WTC11 (cell line): ENCODE results near the gene OS9. TPM values are rescaled to one million over a fixed set of nuclear protein-coding genes. Genes with fewer than 3 reads are reported as not detected.
A peak's percentile ranks its signal among the peaks of the same experiment; 100 is the strongest.

Source experiments
- ATAC-seq: fragments of 200-7000 bp; cut with Tn5 transposase; 2 replicates; pipeline ENCODE4 v1.10.0; 2021; ENCODE audit warnings: mild to moderate bottlenecking, moderate library complexity
- Bru-seq: library from RNA; stranded (reverse); fragments of 400-500 nt; gene quantifications from one replicate; lab custom pipeline; 2021; lab: Mats Ljungman, UMichigan
- CTCF ChIA-PET: fragments of 300-600 bp; sonication (Branson Sonifier 250); formaldehyde crosslinking; loops from one replicate; lab custom pipeline; 2021; ENCODE audit warnings: antibody characterized with exemption; lab: Charles Lee
- POLR2A ChIA-PET: fragments of 350-600 bp; sonication (Branson Sonifier 250); formaldehyde crosslinking; loops from one replicate; lab custom pipeline; 2021; ENCODE audit warnings: antibody characterized with exemption; lab: Charles Lee
- DNase-seq: peaks from one replicate; pipeline ENCODE4 v3.0.0; 2021; ENCODE audit warnings: low spot score
- H3K27ac Mint-ChIP-seq: 2 replicates; pipeline ENCODE4 v1.8.0; 2021; ENCODE audit warnings: mixed read lengths
- H3K27me3 Mint-ChIP-seq: 2 replicates; pipeline ENCODE4 v1.8.0; 2021; ENCODE audit warnings: low read depth, mild to moderate bottlenecking, moderate library complexity, mixed read lengths
- H3K36me3 Mint-ChIP-seq: 2 replicates; pipeline ENCODE4 v1.8.0; 2021; ENCODE audit warnings: mixed read lengths
- H3K4me1 Mint-ChIP-seq: 2 replicates; pipeline ENCODE4 v1.8.0; 2022; ENCODE audit warnings: mixed read lengths
- H3K4me3 Mint-ChIP-seq: 2 replicates; pipeline ENCODE4 v1.8.0; 2021; ENCODE audit warnings: mild to moderate bottlenecking, moderate library complexity, mixed read lengths
- H3K9me3 Mint-ChIP-seq: 2 replicates; pipeline ENCODE4 v1.8.0; 2021; ENCODE audit warnings: mixed read lengths
- CREM ChIP-seq: sonication (generic); formaldehyde crosslinking; IDR thresholded peaks from 2 replicates; pipeline ENCODE4 v1.8.1; 2022; ENCODE audit warnings: mild to moderate bottlenecking, missing genetic modification reagents, moderate library complexity
- FOXK1 ChIP-seq: sonication (generic); formaldehyde crosslinking; IDR thresholded peaks from 2 replicates; pipeline ENCODE4 v1.8.0; 2022; ENCODE audit warnings: mild to moderate bottlenecking, moderate library complexity, missing genetic modification reagents
- GABPB1 ChIP-seq: sonication (generic); formaldehyde crosslinking; IDR thresholded peaks from 2 replicates; pipeline ENCODE4 v1.8.1; 2023; ENCODE audit warnings: mild to moderate bottlenecking, missing genetic modification reagents
- KAT7 ChIP-seq: sonication (generic); formaldehyde crosslinking; IDR thresholded peaks from 2 replicates; pipeline ENCODE4 v1.8.1; 2023; ENCODE audit warnings: missing genetic modification reagents, mild to moderate bottlenecking, borderline replicate concordance
- MXD4 ChIP-seq: fragments of 250-450 bp; sonication (Bioruptor Pico); IDR thresholded peaks from 2 replicates; pipeline ENCODE4 v1.8.0; 2021; ENCODE audit warnings: mild to moderate bottlenecking, moderate library complexity, borderline replicate concordance
- NFYB ChIP-seq: sonication (generic); formaldehyde crosslinking; conservative IDR thresholded peaks from 2 replicates; pipeline ENCODE4 v1.8.0; 2022; ENCODE audit warnings: low read depth, missing genetic modification reagents
- PRRX2 ChIP-seq: fragments of 250-450 bp; sonication (Bioruptor Pico); IDR thresholded peaks from 2 replicates; pipeline ENCODE4 v1.8.0; 2021; ENCODE audit warnings: mild to moderate bottlenecking
- SMAD3 ChIP-seq: sonication (generic); formaldehyde crosslinking; IDR thresholded peaks from 2 replicates; pipeline ENCODE4 v1.8.0; 2022; ENCODE audit warnings: missing genetic modification reagents, mild to moderate bottlenecking, borderline replicate concordance
- SP1 ChIP-seq: sonication (generic); formaldehyde crosslinking; conservative IDR thresholded peaks from 2 replicates; pipeline ENCODE4 v1.8.1; 2022; ENCODE audit warnings: missing genetic modification reagents
- TCF7 ChIP-seq: sonication (generic); formaldehyde crosslinking; IDR thresholded peaks from 2 replicates; pipeline ENCODE4 v1.8.0; 2022; ENCODE audit warnings: mild to moderate bottlenecking, low read depth, missing genetic modification reagents, moderate library complexity
- TEAD1 ChIP-seq: sonication (generic); formaldehyde crosslinking; IDR thresholded peaks from 2 replicates; pipeline ENCODE4 v1.8.0; 2022; ENCODE audit warnings: mild to moderate bottlenecking, missing genetic modification reagents
- ZNF263 ChIP-seq: sonication (generic); formaldehyde crosslinking; IDR thresholded peaks from 2 replicates; pipeline ENCODE4 v1.8.1; 2022; ENCODE audit warnings: low read depth, mild to moderate bottlenecking, moderate library complexity, missing genetic modification reagents
- long read RNA-seq, 3 experiments: library from RNA in 1 of 3; library from capped mRNA in 1 of 3; library from polyadenylated mRNA in 1 of 3; unstranded in 2 of 3; stranded (forward) in 1 of 3; transcript quantifications; one replicate each; pipeline ENCODE4 v2.0.0, GENCODE V29; 2021
- total RNA-seq: library from RNA; stranded (reverse); gene quantifications from 3 replicates; pipeline ENCODE4 v1.2.3, GENCODE V29; 2021
- TF ChIP-seq, protein P1 (sequence below): sonication (generic); formaldehyde crosslinking; IDR thresholded peaks from 2 replicates; pipeline ENCODE4 v1.8.1; 2023; ENCODE audit warnings: mild to moderate bottlenecking, missing genetic modification reagents, moderate library complexity
- TF ChIP-seq, protein P2 (sequence below): fragments of 200-600 bp; IDR thresholded peaks from 2 replicates; pipeline ENCODE4 v1.8.0; 2022; ENCODE audit warnings: antibody characterized with exemption
- TF ChIP-seq, protein P3 (sequence below): sonication (generic); formaldehyde crosslinking; IDR thresholded peaks from 2 replicates; pipeline ENCODE4 v1.8.1; 2023; ENCODE audit warnings: mild to moderate bottlenecking, missing genetic modification reagents, moderate library complexity
- TF ChIP-seq, protein P4 (sequence below): sonication (generic); formaldehyde crosslinking; IDR thresholded peaks from 2 replicates; pipeline ENCODE4 v1.8.1; 2022; ENCODE audit warnings: low read depth, missing genetic modification reagents, borderline replicate concordance
- TF ChIP-seq, protein P5 (sequence below): sonication (generic); formaldehyde crosslinking; IDR thresholded peaks from 2 replicates; pipeline ENCODE4 v1.8.0; 2023; ENCODE audit warnings: missing genetic modification reagents, mild to moderate bottlenecking, borderline replicate concordance
- TF ChIP-seq, protein P6 (sequence below): sonication (generic); formaldehyde crosslinking; IDR thresholded peaks from 2 replicates; pipeline ENCODE4 v1.8.0; 2022; ENCODE audit warnings: mild to moderate bottlenecking, missing genetic modification reagents
- TF ChIP-seq, protein P7 (sequence below): sonication (generic); formaldehyde crosslinking; IDR thresholded peaks from 2 replicates; pipeline ENCODE4 v1.8.0; 2022; ENCODE audit warnings: mild to moderate bottlenecking, missing genetic modification reagents

OS9 gene, protein sequence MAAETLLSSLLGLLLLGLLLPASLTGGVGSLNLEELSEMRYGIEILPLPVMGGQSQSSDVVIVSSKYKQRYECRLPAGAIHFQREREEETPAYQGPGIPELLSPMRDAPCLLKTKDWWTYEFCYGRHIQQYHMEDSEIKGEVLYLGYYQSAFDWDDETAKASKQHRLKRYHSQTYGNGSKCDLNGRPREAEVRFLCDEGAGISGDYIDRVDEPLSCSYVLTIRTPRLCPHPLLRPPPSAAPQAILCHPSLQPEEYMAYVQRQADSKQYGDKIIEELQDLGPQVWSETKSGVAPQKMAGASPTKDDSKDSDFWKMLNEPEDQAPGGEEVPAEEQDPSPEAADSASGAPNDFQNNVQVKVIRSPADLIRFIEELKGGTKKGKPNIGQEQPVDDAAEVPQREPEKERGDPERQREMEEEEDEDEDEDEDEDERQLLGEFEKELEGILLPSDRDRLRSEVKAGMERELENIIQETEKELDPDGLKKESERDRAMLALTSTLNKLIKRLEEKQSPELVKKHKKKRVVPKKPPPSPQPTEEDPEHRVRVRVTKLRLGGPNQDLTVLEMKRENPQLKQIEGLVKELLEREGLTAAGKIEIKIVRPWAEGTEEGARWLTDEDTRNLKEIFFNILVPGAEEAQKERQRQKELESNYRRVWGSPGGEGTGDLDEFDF
- total RNA-seq (77.5 to 93.9 TPM (median 93.1 TPM) in 3 replicates), Bru-seq, nascent RNA (percentile 59 among the genes with signal in this experiment)
- long read RNA-seq, experiment 1, transcript OS9-220 (14 exons, 2,135 nt), result major isoform, 138 of 432 reads
- long read RNA-seq, experiment 1, transcript OS9-201 (14 exons, 2,505 nt), result minor isoform, 49 of 432 reads
- long read RNA-seq, experiment 1, transcript OS9-202 (15 exons, 2,691 nt), result minor isoform, 113 of 432 reads
- long read RNA-seq, experiment 1, transcript OS9-203 (14 exons, 2,457 nt), result minor isoform, 19 of 432 reads
- long read RNA-seq, experiment 1, partial matches to known transcripts, result 16 of 432 reads
- long read RNA-seq, experiment 1, other reads (novel, unspliced or antisense), result 89 of 432 reads
- long read RNA-seq, experiment 2, transcript OS9-220 (14 exons, 2,135 nt), result minor isoform, 6 of 98 reads
- long read RNA-seq, experiment 2, transcript OS9-202 (15 exons, 2,691 nt), result major isoform, 11 of 98 reads
- long read RNA-seq, experiment 2, transcript OS9-201 (14 exons, 2,505 nt), result minor isoform, 5 of 98 reads
- long read RNA-seq, experiment 2, partial matches to known transcripts, result 57 of 98 reads
- long read RNA-seq, experiment 2, other reads (novel, unspliced or antisense), result 15 of 98 reads
- long read RNA-seq, experiment 3, transcript OS9-220 (14 exons, 2,135 nt), result major isoform, 51 of 124 reads
- long read RNA-seq, experiment 3, transcript OS9-203 (14 exons, 2,457 nt), result minor isoform, 5 of 124 reads
- long read RNA-seq, experiment 3, transcript OS9-202 (15 exons, 2,691 nt), result minor isoform, 12 of 124 reads
- long read RNA-seq, experiment 3, transcript OS9-201 (14 exons, 2,505 nt), result minor isoform, 16 of 124 reads
- long read RNA-seq, experiment 3, partial matches to known transcripts, result 21 of 124 reads
- long read RNA-seq, experiment 3, other reads (novel, unspliced or antisense), result 18 of 124 reads

DNA sequence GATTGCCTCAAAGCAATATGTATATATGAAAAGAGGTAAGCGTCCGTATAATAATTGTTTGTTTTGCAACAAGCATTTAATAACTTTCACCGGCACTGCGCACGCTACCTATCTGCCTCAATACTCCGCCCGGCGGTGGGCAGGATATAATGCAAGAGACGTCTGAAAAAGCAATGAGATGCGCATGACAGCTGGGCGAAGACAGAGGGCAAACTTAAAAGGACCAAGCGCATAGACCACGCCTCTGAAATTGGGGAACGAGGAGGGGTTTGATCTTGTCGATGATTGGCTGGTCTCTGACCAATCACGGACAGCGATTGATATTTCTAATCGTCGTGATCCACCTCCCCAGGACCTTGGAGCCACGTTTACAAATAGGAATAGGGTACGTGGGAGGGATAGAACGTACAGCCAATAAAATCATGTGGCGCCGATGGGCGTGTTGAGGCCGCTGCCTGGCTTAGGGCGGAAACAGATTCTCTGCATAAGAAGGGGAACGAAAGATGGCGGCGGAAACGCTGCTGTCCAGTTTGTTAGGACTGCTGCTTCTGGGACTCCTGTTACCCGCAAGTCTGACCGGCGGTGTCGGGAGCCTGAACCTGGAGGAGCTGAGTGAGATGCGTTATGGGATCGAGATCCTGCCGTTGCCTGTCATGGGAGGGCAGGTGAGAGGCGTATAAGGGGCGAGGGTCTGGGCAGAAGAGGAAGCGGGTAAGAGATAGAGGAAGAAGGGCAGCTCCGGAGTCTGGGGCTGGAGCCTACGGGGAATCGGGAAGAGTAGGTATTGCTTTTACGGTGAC, at the start of gene OS9:
Gene OS9 (plus strand): TSS at position 474 of the 800 bp plus-strand sequence. CDS start 30 bp downstream, at position 504.
- peaks cover 2% of the 10 kb centered on the region for H3K36me3 Mint-ChIP-seq
- H3K27me3 Mint-ChIP-seq, result peaks cover 26% of the 10 kb centered on the region
- no peaks in the 10 kb centered on the region for H3K4me1 Mint-ChIP-seq
- ATAC-seq (peak; percentile 98), DNase-seq (peak; percentile 93)
- H3K4me3 Mint-ChIP-seq, result no peak within 1 kb of the TSS
- peaks cover 11% of the 10 kb centered on the region for H3K9me3 Mint-ChIP-seq
- CTCF ChIA-PET, result interaction anchor here (0.6 to 2.9 kb wide), 17 partner anchors 14 to 110 kb away, joined by 3 to 25 read pairs (median 5); partner anchors contain the start of genes ARHGEF25 and B4GALNT1
- POLR2A ChIA-PET, result interaction anchor here (1.2 kb wide), 1 partner anchor 90 kb away, joined by 3 read pairs; no protein-coding TSS in a partner anchor
- no peak within 1 kb of the TSS for H3K27ac Mint-ChIP-seq
- TF ChIP-seq, protein P1, sequence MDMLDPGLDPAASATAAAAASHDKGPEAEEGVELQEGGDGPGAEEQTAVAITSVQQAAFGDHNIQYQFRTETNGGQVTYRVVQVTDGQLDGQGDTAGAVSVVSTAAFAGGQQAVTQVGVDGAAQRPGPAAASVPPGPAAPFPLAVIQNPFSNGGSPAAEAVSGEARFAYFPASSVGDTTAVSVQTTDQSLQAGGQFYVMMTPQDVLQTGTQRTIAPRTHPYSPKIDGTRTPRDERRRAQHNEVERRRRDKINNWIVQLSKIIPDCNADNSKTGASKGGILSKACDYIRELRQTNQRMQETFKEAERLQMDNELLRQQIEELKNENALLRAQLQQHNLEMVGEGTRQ (CRISPR knock-in tag), result peak; percentile 51; the same call in 1 of the 2 replicates
- TF ChIP-seq ZNF263 (CRISPR knock-in tag) (no peak), GABPB1 (CRISPR knock-in tag) (0 out of 2 replicates have a peak, but pooled peaks have one; percentile 17), CREM (CRISPR knock-in tag) (peak; percentile 74), NFYB (CRISPR knock-in tag) (peak; percentile 95), SP1 (CRISPR knock-in tag) (peak; percentile 99), PRRX2 (CRISPR knock-in tag) (no peak), KAT7 (CRISPR knock-in tag) (no peak), FOXK1 (CRISPR knock-in tag) (peak; percentile 80; the same call in 1 of the 2 replicates), TCF7 (CRISPR knock-in tag) (no peak), MXD4 (CRISPR knock-in tag) (no peak), SMAD3 (no peak), TEAD1 (CRISPR knock-in tag) (0 out of 2 replicates have a peak, but pooled peaks have one; percentile 19)
- TF ChIP-seq, protein P2, sequence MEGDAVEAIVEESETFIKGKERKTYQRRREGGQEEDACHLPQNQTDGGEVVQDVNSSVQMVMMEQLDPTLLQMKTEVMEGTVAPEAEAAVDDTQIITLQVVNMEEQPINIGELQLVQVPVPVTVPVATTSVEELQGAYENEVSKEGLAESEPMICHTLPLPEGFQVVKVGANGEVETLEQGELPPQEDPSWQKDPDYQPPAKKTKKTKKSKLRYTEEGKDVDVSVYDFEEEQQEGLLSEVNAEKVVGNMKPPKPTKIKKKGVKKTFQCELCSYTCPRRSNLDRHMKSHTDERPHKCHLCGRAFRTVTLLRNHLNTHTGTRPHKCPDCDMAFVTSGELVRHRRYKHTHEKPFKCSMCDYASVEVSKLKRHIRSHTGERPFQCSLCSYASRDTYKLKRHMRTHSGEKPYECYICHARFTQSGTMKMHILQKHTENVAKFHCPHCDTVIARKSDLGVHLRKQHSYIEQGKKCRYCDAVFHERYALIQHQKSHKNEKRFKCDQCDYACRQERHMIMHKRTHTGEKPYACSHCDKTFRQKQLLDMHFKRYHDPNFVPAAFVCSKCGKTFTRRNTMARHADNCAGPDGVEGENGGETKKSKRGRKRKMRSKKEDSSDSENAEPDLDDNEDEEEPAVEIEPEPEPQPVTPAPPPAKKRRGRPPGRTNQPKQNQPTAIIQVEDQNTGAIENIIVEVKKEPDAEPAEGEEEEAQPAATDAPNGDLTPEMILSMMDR, result 0 out of 2 replicates have a peak, but pooled peaks have one; percentile 39
- TF ChIP-seq, protein P3, sequence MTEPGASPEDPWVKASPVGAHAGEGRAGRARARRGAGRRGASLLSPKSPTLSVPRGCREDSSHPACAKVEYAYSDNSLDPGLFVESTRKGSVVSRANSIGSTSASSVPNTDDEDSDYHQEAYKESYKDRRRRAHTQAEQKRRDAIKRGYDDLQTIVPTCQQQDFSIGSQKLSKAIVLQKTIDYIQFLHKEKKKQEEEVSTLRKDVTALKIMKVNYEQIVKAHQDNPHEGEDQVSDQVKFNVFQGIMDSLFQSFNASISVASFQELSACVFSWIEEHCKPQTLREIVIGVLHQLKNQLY, result no peak
- TF ChIP-seq, protein P4, sequence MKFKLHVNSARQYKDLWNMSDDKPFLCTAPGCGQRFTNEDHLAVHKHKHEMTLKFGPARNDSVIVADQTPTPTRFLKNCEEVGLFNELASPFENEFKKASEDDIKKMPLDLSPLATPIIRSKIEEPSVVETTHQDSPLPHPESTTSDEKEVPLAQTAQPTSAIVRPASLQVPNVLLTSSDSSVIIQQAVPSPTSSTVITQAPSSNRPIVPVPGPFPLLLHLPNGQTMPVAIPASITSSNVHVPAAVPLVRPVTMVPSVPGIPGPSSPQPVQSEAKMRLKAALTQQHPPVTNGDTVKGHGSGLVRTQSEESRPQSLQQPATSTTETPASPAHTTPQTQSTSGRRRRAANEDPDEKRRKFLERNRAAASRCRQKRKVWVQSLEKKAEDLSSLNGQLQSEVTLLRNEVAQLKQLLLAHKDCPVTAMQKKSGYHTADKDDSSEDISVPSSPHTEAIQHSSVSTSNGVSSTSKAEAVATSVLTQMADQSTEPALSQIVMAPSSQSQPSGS (CRISPR knock-in tag), result no peak
- TF ChIP-seq, protein P5, sequence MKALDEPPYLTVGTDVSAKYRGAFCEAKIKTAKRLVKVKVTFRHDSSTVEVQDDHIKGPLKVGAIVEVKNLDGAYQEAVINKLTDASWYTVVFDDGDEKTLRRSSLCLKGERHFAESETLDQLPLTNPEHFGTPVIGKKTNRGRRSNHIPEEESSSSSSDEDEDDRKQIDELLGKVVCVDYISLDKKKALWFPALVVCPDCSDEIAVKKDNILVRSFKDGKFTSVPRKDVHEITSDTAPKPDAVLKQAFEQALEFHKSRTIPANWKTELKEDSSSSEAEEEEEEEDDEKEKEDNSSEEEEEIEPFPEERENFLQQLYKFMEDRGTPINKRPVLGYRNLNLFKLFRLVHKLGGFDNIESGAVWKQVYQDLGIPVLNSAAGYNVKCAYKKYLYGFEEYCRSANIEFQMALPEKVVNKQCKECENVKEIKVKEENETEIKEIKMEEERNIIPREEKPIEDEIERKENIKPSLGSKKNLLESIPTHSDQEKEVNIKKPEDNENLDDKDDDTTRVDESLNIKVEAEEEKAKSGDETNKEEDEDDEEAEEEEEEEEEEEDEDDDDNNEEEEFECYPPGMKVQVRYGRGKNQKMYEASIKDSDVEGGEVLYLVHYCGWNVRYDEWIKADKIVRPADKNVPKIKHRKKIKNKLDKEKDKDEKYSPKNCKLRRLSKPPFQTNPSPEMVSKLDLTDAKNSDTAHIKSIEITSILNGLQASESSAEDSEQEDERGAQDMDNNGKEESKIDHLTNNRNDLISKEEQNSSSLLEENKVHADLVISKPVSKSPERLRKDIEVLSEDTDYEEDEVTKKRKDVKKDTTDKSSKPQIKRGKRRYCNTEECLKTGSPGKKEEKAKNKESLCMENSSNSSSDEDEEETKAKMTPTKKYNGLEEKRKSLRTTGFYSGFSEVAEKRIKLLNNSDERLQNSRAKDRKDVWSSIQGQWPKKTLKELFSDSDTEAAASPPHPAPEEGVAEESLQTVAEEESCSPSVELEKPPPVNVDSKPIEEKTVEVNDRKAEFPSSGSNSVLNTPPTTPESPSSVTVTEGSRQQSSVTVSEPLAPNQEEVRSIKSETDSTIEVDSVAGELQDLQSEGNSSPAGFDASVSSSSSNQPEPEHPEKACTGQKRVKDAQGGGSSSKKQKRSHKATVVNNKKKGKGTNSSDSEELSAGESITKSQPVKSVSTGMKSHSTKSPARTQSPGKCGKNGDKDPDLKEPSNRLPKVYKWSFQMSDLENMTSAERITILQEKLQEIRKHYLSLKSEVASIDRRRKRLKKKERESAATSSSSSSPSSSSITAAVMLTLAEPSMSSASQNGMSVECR, result peak; percentile 55; the same call in 1 of the 2 replicates
- TF ChIP-seq, protein P6, sequence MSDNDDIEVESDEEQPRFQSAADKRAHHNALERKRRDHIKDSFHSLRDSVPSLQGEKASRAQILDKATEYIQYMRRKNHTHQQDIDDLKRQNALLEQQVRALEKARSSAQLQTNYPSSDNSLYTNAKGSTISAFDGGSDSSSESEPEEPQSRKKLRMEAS (CRISPR knock-in tag), result peak; percentile 55; the same call in 1 of the 2 replicates
- TF ChIP-seq, protein P7, sequence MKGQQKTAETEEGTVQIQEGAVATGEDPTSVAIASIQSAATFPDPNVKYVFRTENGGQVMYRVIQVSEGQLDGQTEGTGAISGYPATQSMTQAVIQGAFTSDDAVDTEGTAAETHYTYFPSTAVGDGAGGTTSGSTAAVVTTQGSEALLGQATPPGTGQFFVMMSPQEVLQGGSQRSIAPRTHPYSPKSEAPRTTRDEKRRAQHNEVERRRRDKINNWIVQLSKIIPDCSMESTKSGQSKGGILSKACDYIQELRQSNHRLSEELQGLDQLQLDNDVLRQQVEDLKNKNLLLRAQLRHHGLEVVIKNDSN (CRISPR knock-in tag), result peak; percentile 16; the same call in 1 of the 2 replicates
